ENCODE data around the gene STK32B. TPM values are rescaled to one million over a fixed set of nuclear protein-coding genes. Genes with fewer than 3 reads are reported as not detected.

The STK32B gene
- total and polyA plus RNA-seq, 2 donors (not counting 3 experiments of a cell fraction or from before 2014, with no cell fraction given), result 5.6 to 7.8 TPM

DNA sequence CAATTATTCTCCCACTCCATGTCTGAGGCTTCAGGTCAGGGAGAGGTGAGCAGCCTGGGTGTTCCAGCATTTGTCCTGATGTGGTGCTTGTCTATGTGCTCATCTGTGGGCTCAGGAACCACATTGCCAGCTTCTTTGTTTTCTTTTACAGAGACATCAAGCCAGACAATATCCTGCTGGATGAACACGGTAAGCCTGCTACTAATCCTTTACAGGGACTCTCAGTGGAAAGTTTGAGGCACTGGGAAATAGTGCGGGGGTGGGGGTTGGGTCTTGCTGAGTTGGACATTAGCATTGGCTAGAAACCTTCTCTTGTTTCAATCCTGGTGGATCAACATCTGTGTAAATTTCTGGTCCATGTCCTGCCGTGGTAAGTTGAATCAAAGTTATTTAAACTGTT lies 346.8 kb downstream of the STK32B start:
- no peak overlapping the region for H3K4me2 ChIP-seq (ENCODE audit: insufficient read depth, low read length)
- H3K36me3 ChIP-seq (ENCODE audit: control insufficient read depth in 2 of 2, extremely low read depth in 1 of 2, insufficient read depth in 2 of 2, low read length in 2 of 2), result no peaks in the 10 kb centered on the region
- no peak overlapping the region for H3K27ac ChIP-seq (ENCODE audit: insufficient read depth, low read depth, low read length)
- ChIA-PET POLR2A (no interaction called here), CTCF (interaction anchor here (3.7 to 4.8 kb wide), 2 partner anchors 61 to 347 kb away, joined by 19 to 40 read pairs; partner anchors contain the start of gene STK32B)
- no peaks in the 10 kb centered on the region for H3K27me3 ChIP-seq (ENCODE audit: control insufficient read depth in 2 of 2, insufficient read depth in 2 of 2, low read length in 2 of 2)
- FAIRE-seq, result no peak
- dilution Hi-C loops (cut with MboI; ENCODE audit: extremely low pct_ligation_motif_present, low sequenced_read_pairs), result no loop called here
- no TSS peak for BruUV-seq (replicated peaks)
- H3K9me1 ChIP-seq (replicated peaks; ENCODE audit: control insufficient read depth, extremely low read depth, insufficient read depth, low read length), result no peaks in the 10 kb centered on the region
- no peak overlapping the region for H3K4me3 ChIP-seq (replicated peaks in 1 of 3; ENCODE audit: insufficient read depth in 1 of 3, low read depth in 1 of 3, low read length in 3 of 3)
- no peak for DNase-seq (ENCODE audit: low read depth, low spot score)
- H4K20me1 ChIP-seq (replicated peaks; ENCODE audit: control insufficient read depth, extremely low read depth, insufficient read depth, low read length), result no peaks in the 10 kb centered on the region
- no peaks in the 10 kb centered on the region for H3K4me1 ChIP-seq (ENCODE audit: control insufficient read depth, extremely low read depth, insufficient read depth, low read length)
- no peaks in the 10 kb centered on the region for H3K9me3 ChIP-seq (replicated peaks; ENCODE audit: control insufficient read depth, insufficient read depth, low read length)
- H3K9ac ChIP-seq (replicated peaks; ENCODE audit: extremely low read depth, insufficient read depth, low read length), result no peak overlapping the region
- H2AFZ ChIP-seq (ENCODE audit: low read depth, low read length), result no peak overlapping the region
- TF ChIP-seq FOS (IDR thresholded peaks at IDR 0.05; ENCODE audit: borderline replicate concordance, insufficient read depth, low read length), result no peak
- TF ChIP-seq JUN (IDR thresholded peaks at IDR 0.05; ENCODE audit: borderline replicate concordance, insufficient read depth, insufficient read length, low read depth), result no peak
- TF ChIP-seq GATA2 (IDR thresholded peaks at IDR 0.05; ENCODE audit: insufficient read depth, insufficient read length, low read depth, low read length), result no peak
- TF ChIP-seq, protein P1, sequence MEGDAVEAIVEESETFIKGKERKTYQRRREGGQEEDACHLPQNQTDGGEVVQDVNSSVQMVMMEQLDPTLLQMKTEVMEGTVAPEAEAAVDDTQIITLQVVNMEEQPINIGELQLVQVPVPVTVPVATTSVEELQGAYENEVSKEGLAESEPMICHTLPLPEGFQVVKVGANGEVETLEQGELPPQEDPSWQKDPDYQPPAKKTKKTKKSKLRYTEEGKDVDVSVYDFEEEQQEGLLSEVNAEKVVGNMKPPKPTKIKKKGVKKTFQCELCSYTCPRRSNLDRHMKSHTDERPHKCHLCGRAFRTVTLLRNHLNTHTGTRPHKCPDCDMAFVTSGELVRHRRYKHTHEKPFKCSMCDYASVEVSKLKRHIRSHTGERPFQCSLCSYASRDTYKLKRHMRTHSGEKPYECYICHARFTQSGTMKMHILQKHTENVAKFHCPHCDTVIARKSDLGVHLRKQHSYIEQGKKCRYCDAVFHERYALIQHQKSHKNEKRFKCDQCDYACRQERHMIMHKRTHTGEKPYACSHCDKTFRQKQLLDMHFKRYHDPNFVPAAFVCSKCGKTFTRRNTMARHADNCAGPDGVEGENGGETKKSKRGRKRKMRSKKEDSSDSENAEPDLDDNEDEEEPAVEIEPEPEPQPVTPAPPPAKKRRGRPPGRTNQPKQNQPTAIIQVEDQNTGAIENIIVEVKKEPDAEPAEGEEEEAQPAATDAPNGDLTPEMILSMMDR (IDR thresholded peaks at IDR 0.05; ENCODE audit: extremely low read depth in 1 of 2, insufficient read depth in 1 of 2, low read depth in 1 of 2, low read length in 2 of 2), result no peak
- intact Hi-C loops (cut with micrococcal nuclease), result loop anchor here (5.0 kb wide), 1 partner anchor 346 kb away; the partner anchor contains the start of gene STK32B
- no peaks in the 10 kb centered on the region for H3K79me2 ChIP-seq (ENCODE audit: control insufficient read depth, insufficient read depth, low read length)

DNA sequence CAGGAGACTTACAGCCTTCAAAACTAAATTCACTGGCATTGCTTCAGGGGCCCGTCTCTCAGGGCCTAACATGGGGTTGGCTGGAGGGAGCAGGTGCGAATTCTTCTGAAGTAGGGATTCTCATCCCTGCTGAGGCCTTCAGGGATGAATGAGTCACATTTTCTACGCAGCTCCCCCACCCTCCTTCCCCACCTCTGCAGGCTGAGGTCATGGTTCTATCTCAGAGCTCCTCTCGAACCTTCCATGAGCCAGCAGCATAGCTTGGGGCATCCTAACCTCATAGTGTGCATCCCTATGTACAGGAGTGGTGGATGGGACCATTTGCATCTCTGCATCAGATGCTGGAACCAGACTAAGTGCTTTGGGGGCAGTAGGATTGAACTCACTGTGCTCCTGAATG lies 347.8 kb downstream of the STK32B start:
- no peaks in the 10 kb centered on the region for H3K36me3 ChIP-seq (ENCODE audit: control insufficient read depth in 2 of 2, extremely low read depth in 1 of 2, insufficient read depth in 2 of 2, low read length in 2 of 2)
- CTCF ChIA-PET, result interaction anchor here (1.1 to 4.8 kb wide), 17 partner anchors 9 to 414 kb away, joined by 3 to 40 read pairs (median 6); partner anchors contain the start of gene STK32B

More for the DNA sequence above, 347.8 kb downstream of the STK32B start:
- POLR2A ChIA-PET, result no interaction called here
- Histone ChIP-seq H3K9me1 (replicated peaks; ENCODE audit: control insufficient read depth, extremely low read depth, insufficient read depth, low read length) (no peaks in the 10 kb centered on the region), H3K4me2 (ENCODE audit: insufficient read depth, low read length) (no peak overlapping the region), H3K27ac (ENCODE audit: insufficient read depth, low read depth, low read length) (no peak overlapping the region), H3K9me3 (replicated peaks; ENCODE audit: control insufficient read depth, insufficient read depth, low read length) (no peaks in the 10 kb centered on the region), H4K20me1 (replicated peaks; ENCODE audit: control insufficient read depth, extremely low read depth, insufficient read depth, low read length) (no peaks in the 10 kb centered on the region), H3K9ac (replicated peaks; ENCODE audit: extremely low read depth, insufficient read depth, low read length) (no peak overlapping the region), H3K4me1 (ENCODE audit: control insufficient read depth, extremely low read depth, insufficient read depth, low read length) (no peaks in the 10 kb centered on the region), H3K4me3 (replicated peaks in 1 of 3; ENCODE audit: insufficient read depth in 1 of 3, low read depth in 1 of 3, low read length in 3 of 3) (no peak overlapping the region), H3K79me2 (ENCODE audit: control insufficient read depth, insufficient read depth, low read length) (no peaks in the 10 kb centered on the region), H3K27me3 (ENCODE audit: control insufficient read depth in 2 of 2, insufficient read depth in 2 of 2, low read length in 2 of 2) (no peaks in the 10 kb centered on the region), H2AFZ (ENCODE audit: low read depth, low read length) (no peak overlapping the region)
- intact Hi-C loops (cut with micrococcal nuclease), result loop anchor here (5.0 kb wide), 1 partner anchor 347 kb away; the partner anchor contains the start of gene STK32B
- BruUV-seq (replicated peaks), result no TSS peak
- TF ChIP-seq MYC (IDR thresholded peaks at IDR 0.05; ENCODE audit: low read depth, low read length) (no peak), EZH2 (IDR thresholded peaks at IDR 0.05; ENCODE audit: borderline replicate concordance, low read depth, low read length, severe bottlenecking) (no peak), POLR2A (IDR thresholded peaks at IDR 0.05; ENCODE audit: low read depth, low read length) (no peak), GATA2 (IDR thresholded peaks at IDR 0.05; ENCODE audit: insufficient read depth, insufficient read length, low read depth, low read length) (no peak), POLR2AphosphoS5 (IDR thresholded peaks at IDR 0.05; ENCODE audit: insufficient read depth, low read depth, low read length) (no peak), FOS (IDR thresholded peaks at IDR 0.05; ENCODE audit: borderline replicate concordance, insufficient read depth, low read length) (no peak), JUN (IDR thresholded peaks at IDR 0.05; ENCODE audit: borderline replicate concordance, insufficient read depth, insufficient read length, low read depth) (no peak)
- TF ChIP-seq, protein P1 (IDR thresholded peaks at IDR 0.05; ENCODE audit: extremely low read depth in 1 of 2, insufficient read depth in 1 of 2, low read depth in 1 of 2, low read length in 2 of 2), result no peak
- TF ChIP-seq, protein P2, sequence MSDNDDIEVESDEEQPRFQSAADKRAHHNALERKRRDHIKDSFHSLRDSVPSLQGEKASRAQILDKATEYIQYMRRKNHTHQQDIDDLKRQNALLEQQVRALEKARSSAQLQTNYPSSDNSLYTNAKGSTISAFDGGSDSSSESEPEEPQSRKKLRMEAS (IDR thresholded peaks at IDR 0.05; ENCODE audit: insufficient read depth, insufficient read length), result no peak
- no peak for DNase-seq (ENCODE audit: low read depth, low spot score)
- FAIRE-seq, result no peak
- dilution Hi-C loops (cut with MboI; ENCODE audit: extremely low pct_ligation_motif_present, low sequenced_read_pairs), result no loop called here

Measured in endothelial cell of umbilical vein (primary cell).